ENCODE measurements around the gene NPR2. TPM values are rescaled to one million over a fixed set of nuclear protein-coding genes. Genes with fewer than 3 reads are reported as not detected.
A peak's percentile ranks its signal among the peaks of the same experiment; 100 is the strongest.

NPR2 gene
- total and polyA plus RNA-seq, 3 experiments from 2014 or later = 0.26 to 8.6 (median 5.2) TPM

DNA sequence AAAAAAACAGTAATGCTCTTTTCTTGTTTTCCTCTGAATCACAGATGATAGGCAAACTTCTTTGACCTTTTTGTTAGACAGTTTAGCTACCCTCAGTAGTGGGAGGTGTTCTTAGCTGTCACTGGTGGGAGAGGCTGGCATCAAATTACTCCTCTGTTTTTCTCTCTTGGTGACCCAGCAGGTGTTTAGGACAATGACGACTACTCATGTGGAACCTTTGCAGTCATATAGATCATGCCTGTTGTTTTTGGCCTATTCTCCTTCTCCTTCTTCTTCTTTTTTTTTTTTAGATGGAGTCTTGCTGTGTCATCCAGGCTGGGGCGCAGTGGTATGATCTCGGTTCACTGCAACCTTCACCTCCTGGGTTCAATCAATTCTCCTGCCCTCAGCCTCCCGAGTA is 15.4 kb upstream of the NPR2 start:
- no peak for DNase-seq
- Histone ChIP-seq H3K36me3 (ENCODE audit: insufficient read depth, low read length) (no peaks in the 10 kb centered on the region), H3K27me3 (ENCODE audit: insufficient read depth, low read length, poor library complexity, severe bottlenecking) (no peaks in the 10 kb centered on the region), H3K4me1 (ENCODE audit: insufficient read depth, low read length) (no peaks in the 10 kb centered on the region), H3K27ac (ENCODE audit: low read depth, low read length) (no peak overlapping the region), H3K9me3 (ENCODE audit: low read length) (no peaks in the 10 kb centered on the region), H3K4me3 (ENCODE audit: low read length) (no peak overlapping the region)
- peaks cover 0 to 19% (median 7%) of the 10 kb centered on the region in 3 donors for H3K36me3 Mint-ChIP-seq
- no peak overlapping the region for H3K4me3 Mint-ChIP-seq
- H3K9me3 Mint-ChIP-seq = no peaks in the 10 kb centered on the region
- POLR2A ChIA-PET = interaction anchor here (0.6 to 0.7 kb wide), 2 partner anchors 25 to 1928 kb away, joined by 5 read pairs; no protein-coding TSS in a partner anchor
- H3K27ac Mint-ChIP-seq = peak overlapping the region in 3 of 8 donors; percentile 52 to 90 (median 61)
- CTCF ChIA-PET = interaction anchor here (1.1 to 1.4 kb wide), 2 partner anchors 15 to 24 kb away, joined by 3 to 5 read pairs; no protein-coding TSS in a partner anchor
- H3K4me1 Mint-ChIP-seq = peaks cover 0 to 7% (median 2%) of the 10 kb centered on the region in 3 donors
- H3K27me3 Mint-ChIP-seq = no peaks in the 10 kb centered on the region

DNA sequence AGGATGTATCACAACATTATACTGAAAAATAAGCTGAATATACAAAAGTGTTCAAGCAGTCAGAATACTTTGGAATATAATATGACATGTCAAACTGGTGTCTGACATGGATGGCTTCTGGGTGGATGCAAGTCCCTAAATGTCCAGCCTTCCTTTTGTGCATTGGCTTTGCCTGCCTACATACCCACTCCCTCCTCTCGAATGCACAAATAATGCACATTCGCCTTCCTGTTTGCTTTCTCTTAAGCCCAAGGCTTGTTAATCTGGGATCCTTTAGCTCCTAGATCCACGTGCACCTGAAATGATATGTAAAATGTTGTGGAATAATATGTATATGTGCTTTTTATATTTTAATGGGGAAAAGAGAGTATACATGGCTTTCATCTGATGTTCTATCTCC is 12.9 kb upstream of the NPR2 start:
- ChIA-PET POLR2A (no interaction called here), CTCF (interaction anchor here (0.7 to 0.8 kb wide), 2 partner anchors 10 to 12 kb away, joined by 3 read pairs; no protein-coding TSS in a partner anchor)
- Histone ChIP-seq H3K36me3 (ENCODE audit: insufficient read depth, low read length) (no peaks in the 10 kb centered on the region), H3K4me3 (ENCODE audit: low read length) (no peak overlapping the region), H3K4me1 (ENCODE audit: insufficient read depth, low read length) (no peaks in the 10 kb centered on the region), H3K27me3 (ENCODE audit: insufficient read depth, low read length, poor library complexity, severe bottlenecking) (no peaks in the 10 kb centered on the region), H3K27ac (ENCODE audit: low read depth, low read length) (no peak overlapping the region), H3K9me3 (ENCODE audit: low read length) (no peaks in the 10 kb centered on the region)
- H3K27me3 Mint-ChIP-seq = no peaks in the 10 kb centered on the region
- H3K4me1 Mint-ChIP-seq = peaks cover 0 to 7% (median 2%) of the 10 kb centered on the region in 3 donors
- H3K4me3 Mint-ChIP-seq = no peak overlapping the region
- DNase-seq = no peak
- peaks cover 4 to 21% (median 11%) of the 10 kb centered on the region in 3 donors for H3K36me3 Mint-ChIP-seq
- H3K27ac Mint-ChIP-seq = peak overlapping the region in 1 of 8 donors; percentile 14
- H3K9me3 Mint-ChIP-seq = peaks cover 0 to 2% (median 0%) of the 10 kb centered on the region in 5 donors

DNA sequence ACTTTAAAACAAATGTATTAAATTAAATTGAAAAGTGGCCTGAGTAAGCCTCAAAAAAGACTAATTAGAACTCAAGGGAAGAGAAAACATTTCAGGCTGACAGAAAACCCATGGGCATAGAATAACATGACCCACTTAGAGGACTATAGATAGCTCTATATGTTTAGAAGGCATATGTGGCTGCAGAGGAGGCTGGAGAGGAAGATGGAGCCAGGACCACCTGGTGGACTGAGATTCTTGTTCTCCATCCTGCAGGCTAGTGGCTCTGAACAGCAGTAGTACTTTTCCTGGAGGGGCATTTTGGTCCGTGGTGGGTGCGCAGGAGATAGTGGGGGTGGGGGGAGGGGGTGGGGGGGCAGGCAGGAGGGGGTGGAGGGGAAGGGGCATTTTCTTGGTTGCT is 10.3 kb upstream of the NPR2 start:
- no peak overlapping the region for H3K4me3 ChIP-seq (ENCODE audit: low read length)
- peaks cover 0 to 2% (median 0%) of the 10 kb centered on the region in 5 donors for H3K9me3 Mint-ChIP-seq
- POLR2A ChIA-PET = no interaction called here
- H3K27me3 ChIP-seq (ENCODE audit: insufficient read depth, low read length, poor library complexity, severe bottlenecking) = no peaks in the 10 kb centered on the region
- no peaks in the 10 kb centered on the region for H3K27me3 Mint-ChIP-seq
- no peaks in the 10 kb centered on the region for H3K9me3 ChIP-seq (ENCODE audit: low read length)
- peak overlapping the region in 2 of 8 donors; percentile 54 to 58 for H3K27ac Mint-ChIP-seq
- H3K4me1 ChIP-seq (ENCODE audit: insufficient read depth, low read length) = no peaks in the 10 kb centered on the region
- H3K4me3 Mint-ChIP-seq = no peak overlapping the region
- CTCF ChIA-PET = interaction anchor here (2.6 kb wide), 1 partner anchor 9 kb away, joined by 14 read pairs; no protein-coding TSS in a partner anchor
- H3K36me3 Mint-ChIP-seq = peaks cover 11 to 35% (median 14%) of the 10 kb centered on the region in 3 donors
- H3K4me1 Mint-ChIP-seq = peaks cover 0 to 7% (median 2%) of the 10 kb centered on the region in 3 donors
- peaks cover 7% of the 10 kb centered on the region for H3K36me3 ChIP-seq (ENCODE audit: insufficient read depth, low read length)
- no peak for DNase-seq
- H3K27ac ChIP-seq (ENCODE audit: low read depth, low read length) = no peak overlapping the region

DNA sequence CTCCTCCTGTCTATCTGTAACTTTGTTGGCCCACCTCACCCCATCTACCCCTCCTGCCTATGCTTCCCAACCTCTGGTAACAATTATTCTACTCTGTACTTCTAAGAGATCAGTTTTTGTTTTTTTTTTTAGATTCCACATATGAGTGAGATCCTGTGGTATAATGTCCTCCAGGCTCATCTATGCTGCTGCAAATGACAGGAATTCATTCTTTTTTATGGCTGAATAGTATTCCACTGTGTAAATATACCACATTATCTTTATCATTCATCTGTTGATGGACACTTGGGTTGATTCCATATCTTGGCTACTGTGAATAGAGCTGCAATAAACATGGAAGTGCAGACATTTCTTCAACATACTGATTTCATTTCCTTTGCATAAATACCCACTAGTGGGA is 8.0 kb upstream of the NPR2 start:
- no peak for DNase-seq
- H3K27me3 ChIP-seq (ENCODE audit: insufficient read depth, low read length, poor library complexity, severe bottlenecking) = no peaks in the 10 kb centered on the region
- POLR2A ChIA-PET = no interaction called here
- Mint-ChIP-seq H3K27me3 (no peaks in the 10 kb centered on the region), H3K36me3 (peaks cover 11 to 42% (median 17%) of the 10 kb centered on the region in 3 donors), H3K4me1 (peaks cover 0 to 3% (median 1%) of the 10 kb centered on the region in 3 donors), H3K27ac (peak overlapping the region in 1 of 8 donors; percentile 32), H3K4me3 (no peak overlapping the region), H3K9me3 (peaks cover 0 to 2% (median 0%) of the 10 kb centered on the region in 5 donors)
- H3K27ac ChIP-seq (ENCODE audit: low read depth, low read length) = no peak overlapping the region
- H3K4me3 ChIP-seq (ENCODE audit: low read length) = no peak overlapping the region
- H3K9me3 ChIP-seq (ENCODE audit: low read length) = no peaks in the 10 kb centered on the region
- H3K4me1 ChIP-seq (ENCODE audit: insufficient read depth, low read length) = no peaks in the 10 kb centered on the region
- CTCF ChIA-PET = no interaction called here
- peaks cover 12% of the 10 kb centered on the region for H3K36me3 ChIP-seq (ENCODE audit: insufficient read depth, low read length)

DNA sequence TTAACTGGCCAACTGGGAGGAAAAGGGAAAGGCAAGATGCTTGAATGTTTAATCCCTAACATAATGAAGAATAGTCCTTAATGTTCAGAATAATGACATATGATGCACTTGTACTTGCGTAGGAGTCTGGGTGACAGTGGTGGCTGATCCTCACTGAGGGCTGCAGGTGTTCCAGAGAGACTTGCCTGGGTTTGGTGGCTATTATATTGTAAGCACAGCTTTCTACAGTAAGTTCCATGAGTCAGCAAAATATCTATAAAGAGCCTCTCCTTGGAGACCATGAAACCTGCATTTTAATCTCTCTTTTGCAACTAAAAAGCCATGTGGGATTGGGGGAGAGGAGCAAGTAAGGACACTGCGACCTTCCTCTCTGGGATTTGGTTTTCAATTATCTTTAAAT is 1.9 kb upstream of the NPR2 start:
- ChIA-PET CTCF (interaction anchor here (0.6 to 4.0 kb wide), 27 partner anchors 8 to 178 kb away, joined by 3 to 50 read pairs (median 5); partner anchors contain the start of genes CCDC107, GBA2, HINT2 and RGP1), POLR2A (no interaction called here)
- Mint-ChIP-seq H3K27ac (peak overlapping the region in 1 of 8 donors; percentile 73), H3K4me1 (peaks cover 7 to 8% (median 7%) of the 10 kb centered on the region in 3 donors), H3K36me3 (peaks cover 0 to 41% (median 7%) of the 10 kb centered on the region in 3 donors), H3K27me3 (no peaks in the 10 kb centered on the region), H3K9me3 (no peaks in the 10 kb centered on the region), H3K4me3 (no peak overlapping the region)
- Histone ChIP-seq H3K36me3 (ENCODE audit: insufficient read depth, low read length) (peaks cover 19% of the 10 kb centered on the region), H3K4me3 (ENCODE audit: low read length) (no peak overlapping the region), H3K9me3 (ENCODE audit: low read length) (no peaks in the 10 kb centered on the region), H3K27me3 (ENCODE audit: insufficient read depth, low read length, poor library complexity, severe bottlenecking) (no peaks in the 10 kb centered on the region), H3K27ac (ENCODE audit: low read depth, low read length) (no peak overlapping the region), H3K4me1 (ENCODE audit: insufficient read depth, low read length) (no peaks in the 10 kb centered on the region)
- DNase-seq = no peak

DNA sequence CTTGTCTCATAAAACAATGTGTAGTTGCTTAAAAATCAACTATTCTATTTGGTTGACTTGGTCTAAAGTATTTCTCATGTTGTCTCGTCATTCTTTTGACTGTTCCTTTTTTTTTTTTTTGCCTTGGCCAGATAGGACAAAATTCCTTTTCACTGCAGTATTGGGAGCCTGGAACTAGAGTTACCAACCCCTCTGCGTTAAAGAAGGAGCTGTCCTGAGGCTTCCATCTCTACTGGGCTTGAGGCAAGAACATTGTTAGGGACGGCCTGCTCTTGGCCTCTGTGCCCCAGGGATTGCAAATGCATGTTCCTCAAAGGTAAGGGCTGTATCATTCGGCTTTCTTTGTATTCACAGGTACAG is 1.4 kb upstream of the NPR2 start:
- Mint-ChIP-seq H3K4me3 (no peak overlapping the region), H3K9me3 (no peaks in the 10 kb centered on the region), H3K4me1 (peaks cover 7 to 9% (median 8%) of the 10 kb centered on the region in 3 donors), H3K27me3 (no peaks in the 10 kb centered on the region), H3K36me3 (peaks cover 0 to 38% (median 7%) of the 10 kb centered on the region in 3 donors), H3K27ac (peak overlapping the region in 1 of 8 donors; percentile 46)
- POLR2A ChIA-PET = interaction anchor here (0.7 kb wide), 1 partner anchor 113 kb away, joined by 5 read pairs; no protein-coding TSS in a partner anchor
- H3K36me3 ChIP-seq (ENCODE audit: insufficient read depth, low read length) = peaks cover 19% of the 10 kb centered on the region
- DNase-seq = no peak
- H3K27me3 ChIP-seq (ENCODE audit: insufficient read depth, low read length, poor library complexity, severe bottlenecking) = no peaks in the 10 kb centered on the region
- no peak overlapping the region for H3K27ac ChIP-seq (ENCODE audit: low read depth, low read length)
- H3K9me3 ChIP-seq (ENCODE audit: low read length) = no peaks in the 10 kb centered on the region
- CTCF ChIA-PET = interaction anchor here (0.6 to 4.0 kb wide), 33 partner anchors 9 to 186 kb away, joined by 3 to 50 read pairs (median 4); partner anchors contain the start of genes CCDC107, FAM221B, GBA2 and HINT2
- no peak overlapping the region for H3K4me3 ChIP-seq (ENCODE audit: low read length)
- H3K4me1 ChIP-seq (ENCODE audit: insufficient read depth, low read length) = no peaks in the 10 kb centered on the region

DNA sequence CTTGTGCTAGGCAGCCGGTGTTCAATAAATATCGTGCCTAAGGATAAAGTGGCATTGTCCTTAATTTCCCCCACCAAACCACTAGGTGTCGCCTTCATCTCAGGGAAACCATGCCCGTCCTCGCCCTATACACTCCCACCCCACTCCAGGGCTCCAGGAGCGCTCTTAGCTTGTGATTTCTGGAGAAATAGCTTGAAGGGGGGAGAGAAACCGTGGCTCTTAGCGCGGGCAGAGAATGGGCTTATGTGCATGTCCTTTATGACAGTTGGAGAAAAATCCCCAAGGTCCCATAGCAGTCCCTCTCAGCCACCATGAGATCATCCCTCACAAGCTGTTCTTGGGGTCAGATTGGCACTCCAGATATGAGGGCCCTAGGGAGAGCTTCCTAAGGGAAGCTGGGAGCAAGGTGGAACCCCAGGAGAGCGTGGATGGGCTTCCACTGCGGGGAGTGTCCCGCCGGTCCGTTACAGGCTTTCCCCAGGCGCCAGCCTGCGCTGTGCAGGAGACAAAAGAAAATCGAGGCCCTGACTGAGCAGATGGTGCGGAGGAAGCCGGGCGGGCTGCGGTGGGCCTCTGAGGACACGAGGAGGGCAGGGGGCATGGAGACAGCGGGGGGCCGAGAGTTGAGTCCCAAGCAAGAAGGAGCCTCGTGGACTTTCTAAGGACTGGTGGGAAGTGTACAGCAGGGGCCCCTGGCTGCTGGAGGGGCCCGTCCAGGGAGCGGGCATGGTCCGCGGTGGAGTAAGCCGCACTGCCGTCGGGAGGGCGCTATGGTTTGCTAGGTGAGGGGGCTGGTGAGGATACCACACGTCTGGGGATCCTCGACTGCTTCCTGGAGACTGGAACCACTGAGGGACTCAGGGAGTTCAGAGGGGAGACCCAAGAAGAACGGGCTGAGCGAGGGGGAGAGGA is 750 bp upstream of the NPR2 start:
- peaks cover 16% of the 10 kb centered on the region for H3K36me3 ChIP-seq (ENCODE audit: insufficient read depth, low read length)
- Mint-ChIP-seq H3K27me3 (no peaks in the 10 kb centered on the region), H3K9me3 (no peaks in the 10 kb centered on the region), H3K36me3 (peaks cover 0 to 37% (median 7%) of the 10 kb centered on the region in 3 donors), H3K4me3 (no peak overlapping the region), H3K4me1 (peaks cover 7 to 9% (median 8%) of the 10 kb centered on the region in 3 donors), H3K27ac (peak overlapping the region in 3 of 8 donors; percentile 29 to 63 (median 46))
- CTCF ChIA-PET = interaction anchor here (0.6 to 4.0 kb wide), 35 partner anchors 8 to 187 kb away, joined by 3 to 50 read pairs (median 4); partner anchors contain the start of genes CCDC107, FAM221B, GBA2 and HINT2
- H3K27me3 ChIP-seq (ENCODE audit: insufficient read depth, low read length, poor library complexity, severe bottlenecking) = no peaks in the 10 kb centered on the region
- POLR2A ChIA-PET = interaction anchor here (0.7 kb wide), 1 partner anchor 113 kb away, joined by 5 read pairs; no protein-coding TSS in a partner anchor
- peak; percentile 31 to 70 (median 54) for DNase-seq
- no peak overlapping the region for H3K4me3 ChIP-seq (ENCODE audit: low read length)
- H3K9me3 ChIP-seq (ENCODE audit: low read length) = no peaks in the 10 kb centered on the region
- H3K27ac ChIP-seq (ENCODE audit: low read depth, low read length) = no peak overlapping the region
- H3K4me1 ChIP-seq (ENCODE audit: insufficient read depth, low read length) = no peaks in the 10 kb centered on the region
